Erythroblast (primary cell): ENCODE results near the gene SQSTM1.

ENCODE experiments used
- GATA1 ChIP-seq: IDR thresholded peaks from 2 replicates; pipeline ENCODE4 v1.6.1; 2011; ENCODE audit warnings: low read depth, mild to moderate bottlenecking, control low read depth, low read length, moderate library complexity
- POLR2A ChIP-seq: IDR thresholded peaks from 2 replicates; pipeline ENCODE4 v1.6.1; 2011; ENCODE audit warnings: mild to moderate bottlenecking, low read length

DNA sequence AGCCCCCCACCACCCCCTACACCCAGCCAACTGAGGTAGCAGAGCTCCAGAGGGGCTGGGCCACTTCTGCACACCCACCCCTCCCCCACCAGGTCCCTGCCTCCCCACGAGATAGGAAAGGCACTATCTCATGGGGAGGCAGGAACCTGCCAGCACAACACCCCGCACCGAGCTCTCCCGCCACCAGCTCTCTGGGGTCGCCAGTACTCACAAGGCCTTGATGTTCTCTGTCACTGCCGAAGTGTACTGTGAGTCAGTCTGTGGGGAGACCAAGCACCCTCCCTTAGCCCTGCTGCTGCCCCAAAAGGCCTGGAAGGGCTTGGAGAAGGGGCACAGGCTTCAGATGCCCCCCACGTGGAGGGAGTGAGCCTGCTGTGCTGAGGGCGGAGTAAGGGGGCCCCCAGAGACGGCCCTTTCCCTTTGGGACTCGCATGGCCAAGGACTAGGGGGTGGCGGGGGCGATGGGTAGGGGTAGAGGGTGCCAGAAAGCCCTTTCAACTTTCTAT is 20.0 kb upstream of the SQSTM1 start:
- TF ChIP-seq POLR2A (no peak), GATA1 (no peak)
